OCI-LY3 (cell line): Measurements from ENCODE around the gene PDE3A.

Experiments used
- CTCF ChIP-seq: fragments of 200-600, 300-600 bp; sonication (generic); IDR thresholded peaks from 2 replicates; pipeline ENCODE4 v1.5.1; 2014; ENCODE audit warnings: antibody characterized with exemption, low read length, low read depth
- EZH2phosphoT487 ChIP-seq: fragments of 200-600 bp; shearing (Covaris generic); IDR thresholded peaks from 2 replicates; pipeline ENCODE4 v1.6.1; 2018; ENCODE audit warnings: antibody characterized with exemption, mixed run types, low read depth

DNA sequence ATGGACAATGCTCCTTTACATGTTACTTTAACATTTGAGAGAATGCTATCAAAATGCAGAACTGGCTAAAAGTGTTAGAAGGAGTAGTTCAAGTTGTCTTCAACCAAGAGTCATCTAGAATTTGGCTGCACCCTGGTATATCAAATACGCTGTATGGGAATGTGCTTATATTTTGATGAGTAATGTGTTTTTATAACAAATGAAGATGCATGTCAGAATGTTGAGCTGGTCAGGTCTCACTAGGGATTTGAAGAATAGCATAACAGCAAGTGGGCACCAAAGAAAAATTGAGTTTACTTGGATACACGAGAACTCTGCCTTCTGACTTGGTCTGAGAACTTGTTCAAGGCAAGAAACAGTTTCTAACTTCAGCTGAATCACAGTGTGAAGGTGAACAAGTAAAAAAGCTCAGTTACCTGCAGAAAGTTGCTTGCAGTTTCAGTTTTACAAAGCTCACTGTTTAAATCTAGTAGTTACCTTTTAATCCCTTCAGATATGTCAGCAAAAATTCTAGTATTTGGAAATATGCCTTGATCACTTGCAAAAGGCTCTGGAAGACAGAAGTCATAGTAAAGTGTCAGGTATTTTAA is 82.3 kb downstream of the PDE3A start:
- TF ChIP-seq CTCF (no peak), EZH2phosphoT487 (no peak)
